Vagina (tissue), 2 donors: ENCODE data around the gene PTPN1.

Source experiments
- POLR2A ChIP-seq, 2 donors: fragments of 450-650 bp; IDR thresholded peaks; one replicate each; pipeline ENCODE4 v1.6.1; 2017; ENCODE audit warnings: antibody characterized with exemption in 2 of 2, mild to moderate bottlenecking in 2 of 2, moderate library complexity in 2 of 2
- POLR2AphosphoS5 ChIP-seq, 2 donors: sonication (generic); formaldehyde crosslinking; IDR thresholded peaks; one replicate each; pipeline ENCODE4 v1.9.0; 2017; ENCODE audit warnings: antibody characterized with exemption in 2 of 2, mild to moderate bottlenecking in 2 of 2, low read depth in 1 of 2; ENCODE audit not compliant: insufficient read depth in 1 of 2
- TF ChIP-seq, protein P1 (sequence below), 3 experiments: fragments of 450-650 bp in 2 of 3; fragments of 200-600 bp in 1 of 3; sonication (generic) in 1 of 3; IDR thresholded peaks; one replicate each; pipeline ENCODE4 v1.5.1; 2017 to 2019; ENCODE audit warnings: antibody characterized with exemption in 3 of 3, mild to moderate bottlenecking in 2 of 3, moderate library complexity in 2 of 3

DNA sequence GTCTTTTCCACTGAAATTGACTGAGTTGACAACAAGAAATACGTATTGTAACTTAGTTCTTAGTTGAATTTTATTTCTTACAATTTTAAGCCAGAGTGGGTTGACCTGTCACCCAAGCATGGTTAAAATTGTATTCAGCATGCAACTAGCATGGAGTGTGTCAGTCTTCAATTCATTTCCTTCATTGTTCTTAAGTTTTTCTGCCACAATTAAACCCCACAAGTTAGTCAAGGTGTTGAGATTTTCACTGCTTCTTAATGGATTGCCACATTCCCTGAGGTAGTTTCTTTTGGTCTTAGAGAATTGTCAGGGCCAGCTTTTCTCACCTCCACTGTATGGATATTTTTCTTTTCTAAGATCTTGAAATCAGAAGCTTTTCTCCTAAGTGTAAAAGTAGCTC is 2.1 kb downstream of the PTPN1 start:
- TF ChIP-seq, protein P1, sequence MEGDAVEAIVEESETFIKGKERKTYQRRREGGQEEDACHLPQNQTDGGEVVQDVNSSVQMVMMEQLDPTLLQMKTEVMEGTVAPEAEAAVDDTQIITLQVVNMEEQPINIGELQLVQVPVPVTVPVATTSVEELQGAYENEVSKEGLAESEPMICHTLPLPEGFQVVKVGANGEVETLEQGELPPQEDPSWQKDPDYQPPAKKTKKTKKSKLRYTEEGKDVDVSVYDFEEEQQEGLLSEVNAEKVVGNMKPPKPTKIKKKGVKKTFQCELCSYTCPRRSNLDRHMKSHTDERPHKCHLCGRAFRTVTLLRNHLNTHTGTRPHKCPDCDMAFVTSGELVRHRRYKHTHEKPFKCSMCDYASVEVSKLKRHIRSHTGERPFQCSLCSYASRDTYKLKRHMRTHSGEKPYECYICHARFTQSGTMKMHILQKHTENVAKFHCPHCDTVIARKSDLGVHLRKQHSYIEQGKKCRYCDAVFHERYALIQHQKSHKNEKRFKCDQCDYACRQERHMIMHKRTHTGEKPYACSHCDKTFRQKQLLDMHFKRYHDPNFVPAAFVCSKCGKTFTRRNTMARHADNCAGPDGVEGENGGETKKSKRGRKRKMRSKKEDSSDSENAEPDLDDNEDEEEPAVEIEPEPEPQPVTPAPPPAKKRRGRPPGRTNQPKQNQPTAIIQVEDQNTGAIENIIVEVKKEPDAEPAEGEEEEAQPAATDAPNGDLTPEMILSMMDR (IDR thresholded peaks at IDR 0.05) = no peak
- TF ChIP-seq POLR2AphosphoS5 (IDR thresholded peaks at IDR 0.05; ENCODE audit: insufficient read depth in 1 of 2, low read depth in 1 of 2) (no peak), POLR2A (IDR thresholded peaks at IDR 0.05) (no peak)
